HG03354 (cell line): ENCODE data around the gene MXI1.
A peak's percentile ranks its signal among the peaks of the same experiment; 100 is the strongest.

Source experiments
- ATAC-seq: cut with Tn5 transposase; IDR thresholded peaks from one replicate; pipeline ENCODE4 v1.9.1; 2021; ENCODE audit warnings: mild to moderate bottlenecking; ENCODE audit not compliant: unreplicated experiment, poor library complexity, severe bottlenecking

The MXI1 gene

DNA sequence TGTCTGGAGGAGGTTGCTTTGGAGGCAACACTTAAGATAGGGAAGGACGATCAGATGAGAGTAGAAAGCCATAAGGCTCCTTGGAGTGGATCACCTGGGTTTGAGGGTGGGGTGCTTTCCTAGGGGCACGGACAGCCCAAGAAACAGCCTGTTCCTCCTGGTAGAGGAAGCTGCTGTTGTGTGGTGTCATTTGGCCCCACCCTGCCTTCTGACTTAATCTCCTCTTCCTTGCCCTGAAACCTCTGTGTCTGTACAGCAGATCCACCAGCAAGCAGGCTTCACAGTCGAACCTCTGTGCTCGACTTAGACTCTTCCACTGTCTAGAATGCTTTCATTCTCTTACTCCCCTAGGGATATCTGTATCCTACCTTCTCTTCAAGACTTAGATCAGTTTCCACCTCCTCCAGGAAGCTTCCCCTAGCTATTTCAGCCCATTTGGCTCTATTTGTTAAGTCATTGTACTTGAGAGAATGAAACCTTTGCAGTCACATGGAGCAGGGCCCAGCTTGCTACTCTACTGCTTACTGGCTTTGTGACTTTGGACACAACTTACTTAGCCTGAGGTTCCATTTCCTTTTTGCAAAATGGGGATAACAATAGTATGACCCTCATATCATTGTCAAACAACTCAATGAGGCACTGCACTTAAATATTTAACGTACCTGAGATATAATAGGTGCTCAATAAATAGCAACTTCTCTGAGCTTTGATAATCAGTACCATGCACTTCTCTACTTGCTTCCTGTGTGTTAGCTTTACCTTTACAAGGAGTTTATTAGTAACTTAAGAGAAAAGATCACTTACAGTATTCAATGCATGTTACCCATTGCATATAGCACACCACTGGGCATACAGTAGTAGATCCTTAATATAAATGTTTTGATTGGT is 5.0 kb downstream of the MXI1 start:
- ATAC-seq, result no peak

DNA sequence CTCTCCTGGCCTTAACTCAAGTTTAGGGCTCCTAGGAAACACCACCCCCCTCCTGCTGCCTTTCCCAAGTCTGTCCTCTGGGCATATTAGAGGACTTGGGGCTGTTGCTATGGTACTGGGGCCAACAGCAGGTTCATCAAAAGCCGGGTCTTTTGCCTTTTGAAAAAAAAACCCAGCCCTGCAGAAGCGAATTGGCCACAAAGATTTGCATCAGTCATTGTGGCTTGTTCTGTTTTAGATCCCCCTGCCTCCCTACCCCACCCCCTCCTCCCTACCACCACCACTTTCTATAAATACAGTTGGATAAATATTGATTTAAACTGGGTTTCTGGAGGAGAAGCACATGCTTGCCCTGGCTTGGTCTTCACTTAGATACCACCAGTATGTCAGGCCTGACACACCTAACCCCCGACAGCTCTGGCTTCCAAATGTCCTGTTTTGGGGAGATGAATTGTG is 7.0 kb downstream of the MXI1 start:
- peak; percentile 42 for ATAC-seq

DNA sequence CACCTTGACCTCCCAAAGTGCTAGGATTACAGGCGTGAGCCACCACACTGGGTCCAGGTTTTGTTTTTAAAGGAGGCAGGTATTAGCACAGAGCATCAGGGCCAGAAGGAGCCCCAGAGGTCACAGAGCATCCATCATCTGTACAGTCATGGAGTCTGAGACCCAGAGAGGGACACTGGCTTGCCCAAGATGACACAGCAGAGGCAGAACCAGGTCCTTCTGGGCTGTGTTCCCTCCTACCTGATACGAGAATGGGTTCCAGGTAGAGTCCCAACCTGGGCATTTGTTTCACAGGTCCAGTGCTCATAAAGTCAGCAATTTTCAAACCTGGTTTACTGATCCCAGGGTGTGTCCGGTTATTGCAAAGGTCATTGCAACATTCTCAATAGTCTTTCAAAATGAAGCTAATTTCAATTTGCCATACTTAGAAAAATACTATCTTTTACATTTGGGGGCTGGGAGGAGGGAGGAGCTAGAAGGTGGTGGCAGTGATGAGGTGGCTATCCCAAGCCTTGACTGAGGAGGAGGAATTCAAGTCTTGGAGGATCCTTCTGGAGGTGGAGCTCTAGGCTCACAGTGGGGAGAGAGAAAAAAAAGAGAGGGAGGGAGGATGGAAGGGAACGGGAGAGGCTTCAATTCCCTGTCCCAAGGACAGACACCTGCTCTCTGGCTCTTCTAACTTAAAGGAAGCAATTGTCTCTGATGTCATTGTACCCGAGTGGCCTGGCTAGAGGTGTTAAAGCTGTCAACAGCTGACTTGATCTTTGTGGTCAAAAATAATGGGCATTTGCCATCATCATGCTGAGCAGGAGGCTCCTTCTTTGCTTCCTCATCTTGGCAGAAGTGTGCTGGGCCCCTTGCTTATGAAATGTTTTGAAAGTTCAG is 8.1 kb downstream of the MXI1 start:
- ATAC-seq, result no peak

DNA sequence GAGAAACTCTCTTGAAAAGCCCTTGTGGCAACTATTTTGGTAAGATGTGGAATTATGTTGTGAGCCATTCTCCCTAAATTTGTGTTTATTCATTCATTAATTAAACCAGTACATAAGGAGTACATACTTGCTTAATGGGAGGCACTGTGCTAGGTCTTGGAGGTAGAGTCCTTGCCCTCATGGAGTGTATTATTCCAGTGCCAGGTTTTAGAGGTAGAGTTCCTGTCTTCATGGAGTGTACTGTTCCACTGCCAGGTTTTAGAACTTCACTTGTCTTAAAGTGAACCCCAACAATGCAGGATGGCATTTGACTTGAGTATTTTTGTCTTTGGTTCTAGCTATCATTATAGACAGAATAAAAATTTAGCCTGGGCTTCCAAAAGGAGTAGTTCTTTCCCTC is 8.8 kb downstream of the MXI1 start:
- ATAC-seq, result no peak

DNA sequence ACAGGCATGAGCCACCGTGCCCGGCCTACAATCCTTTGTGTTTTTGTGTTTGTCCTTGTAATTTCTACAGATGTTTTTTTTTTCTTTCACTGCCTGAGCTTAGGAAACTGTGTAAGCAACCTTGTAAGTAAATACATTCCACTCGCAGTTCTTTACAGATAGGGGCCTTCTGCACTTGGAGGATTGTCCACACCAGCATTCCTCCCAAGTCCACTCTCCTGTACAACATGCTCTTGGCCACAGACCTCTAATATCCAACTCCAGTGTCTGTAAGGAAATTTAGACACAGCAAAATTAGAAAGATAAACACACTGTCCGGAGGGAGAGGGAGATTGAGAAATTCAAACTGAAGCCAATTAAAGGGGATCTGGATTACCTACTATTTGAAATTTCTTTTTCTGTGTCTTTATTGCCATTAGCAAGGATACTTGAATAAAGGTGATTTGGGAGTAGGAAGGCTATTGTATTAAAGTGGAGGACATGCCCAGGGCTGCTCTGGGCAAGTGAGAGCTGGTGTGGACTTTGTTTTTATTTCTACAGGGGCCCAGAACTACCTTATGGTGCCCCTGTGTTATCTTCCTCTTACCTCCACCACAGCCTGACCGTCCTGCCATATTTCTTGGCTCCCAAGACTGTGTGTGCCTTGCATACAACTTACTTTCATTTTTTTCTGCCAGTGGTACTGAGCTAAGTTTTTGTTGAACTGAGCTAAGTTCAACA is 9.7 kb downstream of the MXI1 start:
- ATAC-seq, result no peak

DNA sequence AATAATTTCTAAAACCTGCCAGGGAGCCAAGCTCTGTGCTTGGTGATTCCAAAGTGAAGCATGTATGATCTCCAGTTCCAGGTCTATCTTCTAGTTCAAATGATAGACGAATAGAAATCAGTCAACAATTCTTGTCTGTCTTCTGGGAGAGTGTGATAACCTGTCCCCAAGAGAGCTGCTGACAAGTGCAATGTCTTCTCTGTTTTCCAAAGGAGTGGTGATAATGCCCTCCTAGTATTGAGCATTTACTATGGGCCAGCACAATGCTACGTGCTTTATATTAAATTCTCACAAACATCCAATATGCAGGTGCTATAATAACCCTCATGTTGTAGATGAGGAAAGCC is 10.2 kb downstream of the MXI1 start:
- no peak for ATAC-seq

DNA sequence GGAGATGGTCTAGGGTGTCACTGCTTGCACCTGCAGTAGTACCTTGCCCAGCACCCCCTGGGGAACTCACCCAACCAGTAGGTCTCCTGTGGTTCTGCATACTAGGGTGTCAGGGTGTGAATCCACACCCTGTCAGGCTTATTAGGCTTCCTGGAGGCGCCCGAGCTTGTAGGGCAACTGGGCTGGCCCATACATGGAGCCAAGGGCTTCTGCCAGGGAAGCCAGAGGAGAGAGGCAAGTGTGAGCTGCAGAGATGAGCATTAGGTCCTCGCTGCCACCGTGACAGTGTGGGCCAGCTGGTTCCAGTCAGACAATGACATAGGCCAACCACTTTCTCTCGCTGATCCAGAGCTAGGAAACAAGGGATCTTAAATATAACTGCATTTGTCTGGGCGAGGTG is 11.2 kb downstream of the MXI1 start:
- ATAC-seq, result no peak

DNA sequence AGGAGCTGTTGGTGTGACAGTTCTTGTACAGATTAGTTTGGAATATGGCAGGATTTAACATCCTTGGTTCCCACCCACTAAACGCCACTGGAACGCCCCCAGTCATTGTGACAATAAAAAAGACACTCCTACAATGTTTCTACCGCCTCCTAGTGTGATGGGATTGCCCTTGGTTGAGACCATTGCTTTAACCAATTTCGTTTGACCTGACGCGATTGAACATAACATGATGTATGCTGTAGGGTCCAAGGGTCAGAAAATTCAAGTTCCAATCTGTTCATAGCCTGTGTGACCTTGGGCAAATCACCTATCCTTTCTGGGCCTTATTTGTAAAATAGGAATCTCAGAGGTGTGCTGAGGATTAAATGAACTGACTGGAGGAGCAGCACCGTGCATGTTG is 12.5 kb downstream of the MXI1 start:
- ATAC-seq, result no peak

DNA sequence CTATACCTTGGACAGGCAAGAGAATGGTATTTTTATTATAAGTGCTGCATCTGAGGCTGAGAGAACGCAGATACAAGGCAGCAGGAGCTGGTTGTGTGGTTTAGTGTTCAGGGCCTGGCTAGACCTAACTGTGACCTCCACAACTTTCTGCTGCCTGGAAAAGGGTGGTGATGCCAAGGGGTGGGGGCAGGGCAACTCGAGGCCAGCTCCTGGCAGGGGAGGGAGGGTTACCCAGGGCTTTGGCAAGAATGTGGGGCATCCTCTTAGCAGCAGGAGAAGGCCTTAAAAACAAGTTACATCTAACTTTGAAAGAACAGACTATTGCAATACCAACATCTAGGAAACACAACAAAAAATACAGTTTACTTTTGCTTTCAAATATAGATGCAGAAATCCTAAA is 13.0 kb downstream of the MXI1 start:
- ATAC-seq, result no peak

DNA sequence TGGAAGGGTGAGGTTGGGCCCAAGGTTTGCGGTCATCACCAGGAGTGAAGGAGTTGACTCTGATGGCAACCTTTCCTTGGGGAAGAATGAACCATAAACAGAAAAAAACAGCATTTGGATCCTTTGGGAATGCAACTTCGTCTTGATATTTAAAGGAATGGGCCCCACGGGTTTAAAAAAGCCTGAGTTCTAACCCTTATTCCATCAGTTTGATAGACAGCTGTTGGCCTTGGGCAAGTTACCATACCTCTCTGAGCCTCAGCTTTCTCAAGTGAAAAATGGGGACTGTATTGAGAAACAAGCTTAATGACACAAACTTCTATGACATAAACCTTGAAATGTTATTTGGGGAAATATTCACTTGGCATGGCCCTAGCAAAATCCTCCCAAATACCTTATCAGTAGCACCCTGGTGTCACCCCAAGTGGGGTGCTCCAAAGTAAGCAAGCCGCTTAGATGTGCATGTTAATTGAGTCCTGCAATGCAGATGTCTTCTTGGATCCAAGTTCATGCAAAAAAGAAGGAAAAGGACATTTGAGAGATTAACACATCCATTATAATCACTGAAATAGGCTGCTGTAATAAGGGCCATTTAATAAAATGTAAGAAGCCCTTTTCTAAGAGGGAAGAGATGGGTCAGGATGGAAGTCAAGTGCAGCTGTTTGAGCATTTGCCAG is 13.8 kb downstream of the MXI1 start:
- ATAC-seq, result no peak

DNA sequence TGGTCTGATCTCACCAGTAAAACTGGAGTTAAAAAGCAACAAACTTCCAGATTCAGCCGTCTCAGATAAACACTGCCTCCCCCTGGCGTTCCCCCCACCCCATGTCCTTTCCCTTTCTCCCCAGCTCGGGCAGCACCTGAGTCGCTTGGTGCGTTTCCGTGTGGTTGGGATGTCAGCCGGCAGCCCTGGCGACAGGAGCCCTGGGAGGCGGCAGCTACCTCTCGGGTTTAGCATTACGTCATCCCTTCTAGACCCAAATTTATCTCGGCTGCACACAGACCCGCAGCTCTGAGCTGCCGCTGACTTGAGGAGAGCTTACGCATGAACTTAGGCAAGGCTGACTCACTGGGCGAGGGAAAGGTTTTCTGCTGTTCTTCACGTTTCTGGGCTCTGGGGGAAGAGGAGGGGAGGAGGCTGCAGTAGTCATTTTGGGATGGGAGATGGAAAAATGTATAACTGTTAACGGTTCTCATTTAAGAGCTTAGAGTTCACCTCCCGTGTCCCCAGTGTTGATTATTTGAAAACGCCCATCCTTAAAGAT is 14.4 kb downstream of the MXI1 start:
- ATAC-seq, result peak; percentile 51

DNA sequence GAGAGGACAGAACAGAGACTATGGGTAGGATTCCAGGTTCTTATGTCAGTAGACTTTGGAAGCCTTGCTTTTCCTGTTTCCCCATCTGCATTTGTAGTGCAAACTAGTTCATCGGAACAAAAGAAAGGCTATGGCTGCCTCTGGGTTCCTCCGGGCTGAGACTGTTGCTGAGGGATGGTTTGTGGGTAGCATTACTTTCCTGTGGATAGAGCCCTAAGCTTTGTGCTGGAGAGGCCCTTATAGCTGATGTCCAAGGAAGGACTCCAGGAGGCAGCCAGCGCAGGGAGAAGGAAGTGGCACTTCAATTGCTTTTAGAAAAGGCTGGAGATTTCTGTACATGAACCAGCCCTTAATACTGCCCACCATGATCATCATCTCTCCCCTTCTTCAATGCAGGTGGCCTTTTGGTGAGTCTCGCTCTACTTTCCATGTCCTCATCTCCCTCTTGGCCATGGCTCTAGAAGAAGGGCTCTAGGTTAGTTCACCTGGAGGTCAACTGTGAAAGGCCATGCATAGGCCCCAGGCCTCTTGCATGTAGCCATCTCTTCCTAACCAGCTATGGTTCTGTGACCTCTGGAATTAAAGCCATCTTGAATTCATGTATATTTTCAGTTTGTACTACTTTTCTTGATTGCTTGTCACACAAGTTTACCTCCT is 15.4 kb downstream of the MXI1 start:
- no peak for ATAC-seq

DNA sequence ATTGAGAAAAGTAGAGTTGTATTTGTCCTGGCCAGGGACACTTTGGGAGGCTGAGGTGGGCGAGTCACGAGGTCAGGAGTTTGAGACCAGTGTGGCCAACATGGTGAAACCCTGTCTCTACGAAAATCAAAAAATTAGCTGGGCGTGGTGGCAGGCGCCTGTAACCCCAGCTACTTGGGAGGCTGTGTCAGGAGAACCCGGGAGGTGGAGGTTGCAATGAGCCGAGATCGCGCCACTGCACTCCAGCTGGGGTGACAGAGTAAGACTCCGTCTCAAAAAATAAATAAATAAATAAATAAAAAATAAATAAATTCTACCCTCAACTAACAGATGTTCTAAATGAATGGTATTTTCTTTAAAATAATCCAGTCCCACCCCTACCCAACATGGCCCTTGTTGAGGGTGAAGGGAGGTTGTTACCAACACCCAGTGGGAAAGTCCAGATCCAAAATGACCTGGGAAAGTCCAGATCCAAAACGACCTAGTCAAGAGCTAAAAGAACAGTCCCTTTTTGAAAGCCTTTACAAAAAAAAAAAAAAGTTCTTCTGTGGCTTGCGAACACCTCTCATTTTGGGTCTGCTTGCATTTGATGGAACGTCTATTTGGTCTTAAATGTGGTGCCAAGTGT is 16.0 kb downstream of the MXI1 start:
- no peak for ATAC-seq

DNA sequence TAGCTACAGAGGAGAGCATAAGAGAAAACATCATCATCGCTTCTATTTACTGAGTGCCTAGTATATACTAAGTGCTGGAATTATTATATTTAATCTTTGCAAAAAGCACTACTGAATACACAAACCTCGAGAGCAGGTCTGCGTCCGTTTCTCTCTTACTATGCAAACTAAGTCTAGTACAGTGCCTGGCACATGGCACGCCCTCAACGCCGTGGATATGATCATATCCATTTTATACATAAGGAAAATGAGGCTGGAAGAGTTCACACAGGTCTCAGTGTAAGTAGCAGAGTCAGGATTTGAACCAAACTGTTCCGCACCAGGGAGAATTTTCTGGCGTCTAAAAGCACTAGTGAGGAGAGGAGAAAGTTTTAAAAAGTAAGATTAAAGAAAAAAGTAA is 17.6 kb downstream of the MXI1 start:
- ATAC-seq, result no peak

DNA sequence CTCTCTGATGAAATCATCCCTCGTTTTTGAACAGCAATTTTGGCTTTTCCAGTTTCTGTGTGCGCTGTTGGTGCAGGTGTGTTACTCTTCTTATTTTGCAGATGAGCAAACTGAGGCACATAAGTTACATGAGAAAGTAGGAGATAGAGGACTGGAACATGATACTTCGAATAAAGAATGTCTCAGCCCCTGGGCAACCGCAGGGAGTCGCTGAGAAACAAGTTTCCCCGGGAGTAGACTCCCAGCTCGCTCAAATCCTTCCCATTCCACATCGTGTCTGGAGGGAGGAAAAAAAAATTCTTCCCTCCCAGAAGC is 18.0 kb downstream of the MXI1 start:
- peak; percentile 11 for ATAC-seq

DNA sequence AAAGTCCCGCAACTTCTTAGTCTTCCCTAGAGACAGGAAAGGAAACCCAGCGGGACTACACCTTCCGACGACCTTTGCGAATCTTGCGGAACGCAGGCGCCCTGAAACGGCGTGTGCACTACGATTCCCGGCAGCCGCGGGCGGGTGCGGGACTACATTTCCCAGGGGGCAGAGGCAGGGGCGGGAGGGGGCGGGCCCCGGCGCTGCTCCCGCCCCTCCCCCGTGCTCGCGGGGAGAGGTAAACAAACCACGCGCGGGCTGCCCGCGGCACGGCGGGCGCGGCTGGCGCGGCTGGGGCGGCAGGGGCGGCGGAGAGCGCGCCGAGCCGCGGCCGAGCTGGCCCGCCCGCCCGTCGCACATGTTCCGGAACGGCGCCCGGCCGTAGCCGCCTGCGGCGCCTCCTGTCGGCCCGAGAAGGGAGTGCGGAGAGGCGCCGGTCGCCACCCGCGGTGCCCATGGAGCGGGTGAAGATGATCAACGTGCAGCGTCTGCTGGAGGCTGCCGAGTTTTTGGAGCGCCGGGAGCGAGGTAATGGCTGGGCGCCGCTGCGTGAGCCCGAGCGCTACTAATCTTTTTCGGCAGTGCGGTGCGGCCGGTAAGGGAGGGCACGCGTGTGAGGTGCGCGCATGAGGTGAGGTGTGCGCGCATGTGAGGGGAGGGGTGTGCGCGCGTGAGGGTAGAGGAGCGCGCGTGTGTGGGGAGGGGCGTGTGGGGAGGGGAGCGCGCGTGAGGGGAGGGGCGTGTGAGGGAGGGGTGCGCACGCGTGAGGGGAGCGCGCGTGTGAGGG is 18.5 kb downstream of the MXI1 start:
- peak; percentile 85 for ATAC-seq

DNA sequence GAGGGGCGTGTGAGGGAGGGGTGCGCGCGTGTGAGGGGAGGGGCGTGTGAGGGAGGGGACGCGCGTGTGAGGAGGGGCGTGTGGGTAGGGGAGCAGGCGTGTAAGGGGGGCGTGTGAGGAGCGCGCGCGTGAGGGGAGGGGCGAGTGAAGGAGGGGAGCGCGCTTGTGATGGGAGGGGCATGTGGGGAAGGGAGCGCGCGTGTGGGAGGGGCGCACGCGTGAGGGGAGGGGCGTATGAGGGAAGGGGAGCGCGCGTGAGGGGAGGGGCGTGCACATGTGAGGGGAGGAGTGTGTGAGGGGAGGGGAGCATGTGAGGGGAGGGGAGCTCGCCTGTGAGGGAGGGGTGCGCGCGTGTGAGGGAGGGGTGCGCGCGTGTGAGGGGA is 19.1 kb downstream of the MXI1 start:
- no peak for ATAC-seq
